ENCODE measurements around the gene TENT5C. TPM values are rescaled to one million over a fixed set of nuclear protein-coding genes. Genes with fewer than 3 reads are reported as not detected.

The TENT5C gene
- total RNA-seq, 4 donors from 2014 or later, result 0.60 to 2.5 (median 1.2) TPM

- Histone ChIP-seq H3K27ac (no peak overlapping the region), H3K27me3 (no peaks in the 10 kb centered on the region), H3K4me1 (peaks cover 0 to 4% (median 0%) of the 10 kb centered on the region in 4 donors), H3K9me3 (peaks cover 0 to 3% (median 0%) of the 10 kb centered on the region in 4 donors), H3K36me3 (no peaks in the 10 kb centered on the region), H3K4me3 (no peak overlapping the region)
- no peak for TF ChIP-seq POLR2A (IDR thresholded peaks at IDR 0.05)
- WGBS, 2 donors, result 96 to 100% methylated on average over 2 of the region's 2 CpGs
- no peak for DNase-seq (ENCODE audit: low spot score in 2 of 2)
Measured at GRCh38 chr1:117561071-117561470, 44.8 kb upstream of the TENT5C start.

- Histone ChIP-seq H3K4me3 (no peak overlapping the region), H3K4me1 (peaks cover 0 to 4% (median 0%) of the 10 kb centered on the region in 4 donors), H3K27me3 (no peaks in the 10 kb centered on the region), H3K27ac (no peak overlapping the region), H3K36me3 (no peaks in the 10 kb centered on the region), H3K9me3 (peaks cover 0 to 3% (median 0%) of the 10 kb centered on the region in 4 donors)
- WGBS, 2 donors, result 92 to 97% methylated on average over 2 of the region's 2 CpGs
- DNase-seq (ENCODE audit: low spot score in 2 of 2), result no peak
- TF ChIP-seq, protein P1, sequence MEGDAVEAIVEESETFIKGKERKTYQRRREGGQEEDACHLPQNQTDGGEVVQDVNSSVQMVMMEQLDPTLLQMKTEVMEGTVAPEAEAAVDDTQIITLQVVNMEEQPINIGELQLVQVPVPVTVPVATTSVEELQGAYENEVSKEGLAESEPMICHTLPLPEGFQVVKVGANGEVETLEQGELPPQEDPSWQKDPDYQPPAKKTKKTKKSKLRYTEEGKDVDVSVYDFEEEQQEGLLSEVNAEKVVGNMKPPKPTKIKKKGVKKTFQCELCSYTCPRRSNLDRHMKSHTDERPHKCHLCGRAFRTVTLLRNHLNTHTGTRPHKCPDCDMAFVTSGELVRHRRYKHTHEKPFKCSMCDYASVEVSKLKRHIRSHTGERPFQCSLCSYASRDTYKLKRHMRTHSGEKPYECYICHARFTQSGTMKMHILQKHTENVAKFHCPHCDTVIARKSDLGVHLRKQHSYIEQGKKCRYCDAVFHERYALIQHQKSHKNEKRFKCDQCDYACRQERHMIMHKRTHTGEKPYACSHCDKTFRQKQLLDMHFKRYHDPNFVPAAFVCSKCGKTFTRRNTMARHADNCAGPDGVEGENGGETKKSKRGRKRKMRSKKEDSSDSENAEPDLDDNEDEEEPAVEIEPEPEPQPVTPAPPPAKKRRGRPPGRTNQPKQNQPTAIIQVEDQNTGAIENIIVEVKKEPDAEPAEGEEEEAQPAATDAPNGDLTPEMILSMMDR (IDR thresholded peaks at IDR 0.05), result no peak
- no peak for TF ChIP-seq EP300 (IDR thresholded peaks at IDR 0.05)
- no peak for TF ChIP-seq POLR2A (IDR thresholded peaks at IDR 0.05)
Measured at GRCh38 chr1:117561551-117561950, 44.3 kb upstream of the TENT5C start.

GRCh38 chr1:117562581-117563491 is 43.0 kb upstream of the TENT5C start:
- 74 to 77% methylated on average over 8 to 9 of the region's 9 CpGs for WGBS, 2 donors
- Histone ChIP-seq H3K36me3 (no peaks in the 10 kb centered on the region), H3K4me1 (peaks cover 0 to 4% (median 0%) of the 10 kb centered on the region in 4 donors), H3K27me3 (no peaks in the 10 kb centered on the region), H3K4me3 (no peak overlapping the region), H3K9me3 (peaks cover 0 to 3% (median 0%) of the 10 kb centered on the region in 4 donors), H3K27ac (no peak overlapping the region)
- TF ChIP-seq EP300 (IDR thresholded peaks at IDR 0.05), result no peak
- TF ChIP-seq POLR2A (IDR thresholded peaks at IDR 0.05), result no peak
- TF ChIP-seq, protein P1 (IDR thresholded peaks at IDR 0.05), result no peak
- no peak for DNase-seq (ENCODE audit: low spot score in 2 of 2)

DNA sequence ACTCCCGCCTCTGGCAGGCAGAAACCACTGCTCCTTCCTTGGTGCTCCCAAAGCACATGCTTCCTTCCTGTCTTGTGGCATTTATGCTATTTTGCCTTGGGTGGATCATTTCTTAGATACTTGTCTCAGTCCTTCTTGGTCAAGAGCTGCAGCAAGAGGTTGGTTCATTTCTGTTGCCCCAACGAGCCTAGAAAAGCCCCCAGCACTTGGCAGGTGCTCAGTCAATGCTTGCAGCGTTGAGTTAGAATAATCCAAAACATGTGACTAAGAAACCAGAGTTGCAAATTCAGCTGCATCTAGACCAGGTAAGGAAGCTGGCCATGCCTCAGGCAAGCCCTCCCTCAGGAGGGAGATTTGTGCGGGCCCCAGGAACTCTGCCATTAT is 42.4 kb upstream of the TENT5C start:
- Histone ChIP-seq H3K4me1 (peaks cover 0 to 4% (median 0%) of the 10 kb centered on the region in 4 donors), H3K27me3 (no peaks in the 10 kb centered on the region), H3K4me3 (no peak overlapping the region), H3K36me3 (no peaks in the 10 kb centered on the region), H3K27ac (no peak overlapping the region), H3K9me3 (peaks cover 0 to 3% (median 0%) of the 10 kb centered on the region in 4 donors)
- TF ChIP-seq EP300 (IDR thresholded peaks at IDR 0.05) (no peak), POLR2A (IDR thresholded peaks at IDR 0.05) (no peak)
- TF ChIP-seq, protein P1 (IDR thresholded peaks at IDR 0.05), result no peak
- 80 to 88% methylated on average over 4 of the region's 4 CpGs for WGBS, 2 donors
- DNase-seq (ENCODE audit: low spot score in 2 of 2), result no peak

DNA sequence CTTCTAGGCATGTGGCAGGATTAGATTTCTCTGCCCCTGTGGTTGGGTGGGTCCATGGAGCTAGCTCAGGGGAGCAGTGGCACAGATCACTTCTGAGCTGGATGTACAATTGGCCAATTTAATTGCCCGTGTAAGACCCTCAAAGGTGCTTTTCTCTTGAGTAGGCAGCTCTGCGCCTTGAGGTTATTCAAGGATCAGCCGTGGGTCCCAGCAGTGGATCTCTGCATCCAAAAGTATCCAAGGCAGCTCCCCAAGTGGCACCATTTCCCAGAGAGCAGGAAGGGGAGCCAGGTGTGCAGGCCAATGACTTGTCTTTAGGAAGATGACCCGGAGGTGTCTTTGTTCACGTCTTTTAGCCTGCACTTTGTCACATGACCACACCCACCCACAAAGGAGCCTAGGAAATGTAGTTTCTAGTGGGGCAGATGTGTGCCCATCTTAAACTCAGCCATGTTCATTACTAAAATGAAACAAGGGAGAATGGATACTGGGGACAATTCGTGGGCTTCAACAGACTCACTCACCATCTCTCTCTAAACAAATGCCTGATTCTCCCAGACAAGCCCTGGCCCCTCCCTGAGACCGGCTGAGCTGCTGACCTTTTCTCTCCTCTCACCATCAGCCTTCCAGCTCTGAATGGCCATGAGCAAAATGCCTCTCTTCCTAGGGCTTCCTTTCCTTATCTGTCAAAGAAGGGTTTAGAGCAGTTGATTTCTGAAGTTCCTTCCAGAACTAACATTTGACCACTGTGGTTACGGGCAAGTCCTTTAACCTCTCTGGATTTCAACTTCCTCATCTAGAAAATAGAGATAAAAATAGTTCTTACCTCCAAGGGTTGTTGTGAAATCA is 41.4 kb upstream of the TENT5C start:
- Histone ChIP-seq H3K4me1 (peaks cover 0 to 4% (median 0%) of the 10 kb centered on the region in 4 donors), H3K9me3 (no peaks in the 10 kb centered on the region), H3K36me3 (no peaks in the 10 kb centered on the region), H3K4me3 (no peak overlapping the region), H3K27ac (no peak overlapping the region), H3K27me3 (no peaks in the 10 kb centered on the region)
- DNase-seq (ENCODE audit: low spot score in 2 of 2), result no peak
- TF ChIP-seq, protein P1 (IDR thresholded peaks at IDR 0.05), result no peak
- no peak for TF ChIP-seq POLR2A (IDR thresholded peaks at IDR 0.05)
- TF ChIP-seq EP300 (IDR thresholded peaks at IDR 0.05), result no peak
- WGBS, 2 donors, result 59 to 66% methylated on average over 8 of the region's 8 CpGs

All from tibial nerve (tissue), 4 donors.